Natural killer cell (primary cell): ENCODE measurements around the gene CDH18. TPM values are rescaled to one million over a fixed set of nuclear protein-coding genes. Genes with fewer than 3 reads are reported as not detected.

ENCODE experiments used
- ATAC-seq, 3 donors: fragments of 150-1000 bp in 2 of 3; fragments of 200-7000 bp in 1 of 3; cut with Tn5 transposase; 1 replicate in 1 of 3; 2 replicates in 2 of 3; pipeline ENCODE4 v1.10.0; 2021; ENCODE audit warnings: mild to moderate bottlenecking in 2 of 3, moderate library complexity in 2 of 3
- DNase-seq, 2 donors: peaks; one replicate each; pipeline versions ENCODE4 v3.0.0 to v3.0.0-alpha.2; 2013 to 2021; ENCODE audit warnings: mixed read lengths in 1 of 2
- H3K27ac ChIP-seq: one replicate; pipeline ENCODE4 v1.5.1; 2013; ENCODE audit warnings: mild to moderate bottlenecking, low read length
- H3K27me3 ChIP-seq: one replicate; pipeline ENCODE4 v1.6.1; 2013; ENCODE audit warnings: low read length; ENCODE audit not compliant: control insufficient read depth, insufficient read depth
- H3K36me3 ChIP-seq: one replicate; pipeline ENCODE4 v1.6.1; 2013; ENCODE audit warnings: low read length; ENCODE audit not compliant: control insufficient read depth, insufficient read depth
- H3K4me1 ChIP-seq: one replicate; pipeline ENCODE4 v1.6.1; 2013; ENCODE audit warnings: low read length; ENCODE audit not compliant: control insufficient read depth, insufficient read depth
- H3K4me3 ChIP-seq: one replicate; pipeline ENCODE4 v1.5.1; 2013; ENCODE audit warnings: low read length
- H3K9me3 ChIP-seq: one replicate; pipeline ENCODE4 v1.6.1; 2013; ENCODE audit warnings: low read length; ENCODE audit not compliant: control insufficient read depth, insufficient read depth
- H3K27ac Mint-ChIP-seq, 2 donors: one replicate each; pipeline ENCODE4 v1.8.0; 2022; ENCODE audit warnings: mild to moderate bottlenecking in 2 of 2, mixed read lengths in 2 of 2, moderate library complexity in 1 of 2
- H3K27me3 Mint-ChIP-seq, 2 donors: one replicate each; pipeline ENCODE4 v1.8.0; 2022; ENCODE audit warnings: low read depth in 2 of 2, mixed read lengths in 2 of 2
- H3K36me3 Mint-ChIP-seq: one replicate; pipeline ENCODE4 v1.8.0; 2022; ENCODE audit warnings: mixed read lengths
- H3K4me1 Mint-ChIP-seq, 2 donors: one replicate each; pipeline ENCODE4 v1.8.0; 2022; ENCODE audit warnings: mixed read lengths in 2 of 2
- H3K4me3 Mint-ChIP-seq: one replicate; pipeline ENCODE4 v1.8.0; 2022; ENCODE audit warnings: mild to moderate bottlenecking, moderate library complexity, mixed read lengths
- H3K9me3 Mint-ChIP-seq, 2 donors: one replicate each; pipeline ENCODE4 v1.8.0; 2022; ENCODE audit warnings: mixed read lengths in 2 of 2
- WGBS: methylation state at CpG from one replicate; pipeline ENCODE4 v1.1.7; 2013; ENCODE audit warnings: missing lambda C conversion rate; ENCODE audit not compliant: insufficient coverage; 5-methylcytosine and 5-hydroxymethylcytosine counted together
- intact Hi-C: fragments of 100-400 bp; cut with micrococcal nuclease; formaldehyde crosslinking; loops from one replicate; pipeline ENCODE4 v1.14.2; 2022
- total RNA-seq, 4 donors: library from RNA; stranded (reverse); fragments of 120-200 nt in 1 of 4; gene quantifications; one replicate each; pipeline versions ENCODE4 v1.2.3 to v1.2.4, GENCODE V29; 2013 to 2022
- TF ChIP-seq, protein P1 (sequence below): fragments of 200-600 bp; IDR thresholded peaks from one replicate; pipeline ENCODE4 v1.8.0; 2022; ENCODE audit warnings: antibody characterized with exemption

Gene CDH18
- total RNA-seq, 3 donors from 2014 or later (not counting 1 experiment from before 2014, with no cell fraction given) = not detected

DNA sequence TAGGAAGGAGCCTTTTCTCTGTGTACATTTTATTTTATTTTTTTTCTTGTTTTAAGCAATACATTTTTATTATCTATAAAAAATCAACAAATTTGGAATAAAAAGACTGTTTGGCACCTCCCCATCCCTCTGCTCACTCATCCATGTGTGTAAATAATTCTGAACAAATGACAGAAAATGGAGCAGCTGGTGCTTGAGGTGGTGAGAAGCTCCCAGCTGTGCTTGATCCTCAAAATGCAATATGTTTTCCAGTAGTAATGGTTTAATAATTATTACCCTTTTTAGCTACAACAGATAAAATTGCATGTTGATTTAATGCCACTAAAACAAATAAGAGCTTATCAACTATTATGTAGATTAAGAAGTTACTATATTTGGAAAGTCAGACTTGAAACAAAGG is 132.5 kb downstream of the CDH18 start:
- no peaks in the 10 kb centered on the region for H3K27me3 ChIP-seq
- Mint-ChIP-seq H3K27ac (no peak overlapping the region), H3K9me3 (peaks cover 10% of the 10 kb centered on the region in 2 donors), H3K36me3 (no peaks in the 10 kb centered on the region), H3K4me3 (no peak overlapping the region), H3K27me3 (no peaks in the 10 kb centered on the region), H3K4me1 (no peaks in the 10 kb centered on the region)
- no peak overlapping the region for H3K4me3 ChIP-seq
- TF ChIP-seq, protein P1, sequence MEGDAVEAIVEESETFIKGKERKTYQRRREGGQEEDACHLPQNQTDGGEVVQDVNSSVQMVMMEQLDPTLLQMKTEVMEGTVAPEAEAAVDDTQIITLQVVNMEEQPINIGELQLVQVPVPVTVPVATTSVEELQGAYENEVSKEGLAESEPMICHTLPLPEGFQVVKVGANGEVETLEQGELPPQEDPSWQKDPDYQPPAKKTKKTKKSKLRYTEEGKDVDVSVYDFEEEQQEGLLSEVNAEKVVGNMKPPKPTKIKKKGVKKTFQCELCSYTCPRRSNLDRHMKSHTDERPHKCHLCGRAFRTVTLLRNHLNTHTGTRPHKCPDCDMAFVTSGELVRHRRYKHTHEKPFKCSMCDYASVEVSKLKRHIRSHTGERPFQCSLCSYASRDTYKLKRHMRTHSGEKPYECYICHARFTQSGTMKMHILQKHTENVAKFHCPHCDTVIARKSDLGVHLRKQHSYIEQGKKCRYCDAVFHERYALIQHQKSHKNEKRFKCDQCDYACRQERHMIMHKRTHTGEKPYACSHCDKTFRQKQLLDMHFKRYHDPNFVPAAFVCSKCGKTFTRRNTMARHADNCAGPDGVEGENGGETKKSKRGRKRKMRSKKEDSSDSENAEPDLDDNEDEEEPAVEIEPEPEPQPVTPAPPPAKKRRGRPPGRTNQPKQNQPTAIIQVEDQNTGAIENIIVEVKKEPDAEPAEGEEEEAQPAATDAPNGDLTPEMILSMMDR = no peak
- ATAC-seq (no peak), DNase-seq (no peak)
- no peaks in the 10 kb centered on the region for H3K4me1 ChIP-seq
- intact Hi-C loops = no loop called here
- no peaks in the 10 kb centered on the region for H3K36me3 ChIP-seq
- H3K9me3 ChIP-seq = peaks cover 3% of the 10 kb centered on the region
- no peak overlapping the region for H3K27ac ChIP-seq

DNA sequence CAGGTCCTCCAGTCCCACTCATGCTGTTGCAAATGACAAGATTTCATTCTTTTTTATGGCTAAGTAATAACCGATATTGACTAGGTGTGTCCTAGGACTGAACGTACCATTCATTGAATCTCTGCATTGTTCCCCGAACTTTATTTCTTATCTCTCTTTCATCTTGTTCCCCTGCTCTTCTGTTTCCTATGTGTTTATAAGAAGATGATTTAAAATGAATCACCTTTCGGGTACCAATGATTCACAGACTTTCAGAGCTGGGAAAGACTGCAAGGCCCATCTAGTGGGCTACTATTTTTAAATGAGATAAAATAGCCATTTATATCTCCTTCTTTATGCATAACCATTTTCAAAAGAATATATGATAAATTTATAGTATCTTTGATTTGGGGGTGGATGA is 133.0 kb downstream of the CDH18 start:
- H3K36me3 Mint-ChIP-seq = no peaks in the 10 kb centered on the region
- H3K4me3 Mint-ChIP-seq = no peak overlapping the region
- Histone ChIP-seq H3K27me3 (no peaks in the 10 kb centered on the region), H3K4me3 (no peak overlapping the region), H3K9me3 (peaks cover 3% of the 10 kb centered on the region), H3K27ac (no peak overlapping the region), H3K4me1 (no peaks in the 10 kb centered on the region), H3K36me3 (no peaks in the 10 kb centered on the region)
- TF ChIP-seq, protein P1 = no peak
- H3K27me3 Mint-ChIP-seq = no peaks in the 10 kb centered on the region
- ATAC-seq = no peak
- 100% methylated on average over 1 of the region's 4 CpGs for WGBS
- H3K27ac Mint-ChIP-seq = no peak overlapping the region
- intact Hi-C loops = no loop called here
- DNase-seq = no peak
- peaks cover 7 to 9% of the 10 kb centered on the region in 2 donors for H3K9me3 Mint-ChIP-seq
- no peaks in the 10 kb centered on the region for H3K4me1 Mint-ChIP-seq

DNA sequence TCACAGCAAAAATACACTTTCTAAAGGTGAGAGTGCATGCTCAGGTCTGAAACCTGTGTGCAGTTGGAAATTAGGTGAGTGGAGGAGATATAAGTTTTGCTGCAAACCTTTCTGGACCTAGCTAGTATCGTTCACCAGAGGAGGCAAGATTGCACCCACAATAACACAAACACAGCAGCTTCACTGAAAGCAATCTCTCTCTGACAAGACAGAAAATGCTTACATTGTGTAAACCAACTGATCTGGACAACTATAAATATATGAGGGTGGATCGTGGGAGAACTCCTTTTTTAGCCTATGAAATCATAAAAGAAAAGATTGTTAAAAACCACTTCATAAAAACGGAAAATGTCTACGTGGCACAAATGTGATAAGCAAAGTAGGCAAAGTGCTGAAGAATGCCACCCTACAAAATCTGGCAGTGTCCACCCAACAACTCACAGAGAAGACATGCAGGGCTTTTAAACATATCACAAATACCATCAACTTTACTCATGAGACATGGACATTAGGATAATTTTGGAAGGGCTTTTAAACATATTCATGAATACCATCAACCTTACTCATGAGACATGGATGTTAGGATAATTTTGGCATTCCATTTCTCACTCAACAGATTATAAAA is 134.3 kb downstream of the CDH18 start:
- H3K36me3 Mint-ChIP-seq = no peaks in the 10 kb centered on the region
- H3K4me3 Mint-ChIP-seq = no peak overlapping the region
- no peaks in the 10 kb centered on the region for H3K4me1 Mint-ChIP-seq
- H3K27me3 Mint-ChIP-seq = no peaks in the 10 kb centered on the region
- no peak overlapping the region for H3K27ac Mint-ChIP-seq
- no peak for ATAC-seq
- DNase-seq = no peak
- intact Hi-C loops = no loop called here
- H3K9me3 Mint-ChIP-seq = peaks cover 9 to 13% of the 10 kb centered on the region in 2 donors
- H3K27me3 ChIP-seq = no peaks in the 10 kb centered on the region
- H3K27ac ChIP-seq = no peak overlapping the region
- TF ChIP-seq, protein P1 = no peak
- H3K4me3 ChIP-seq = no peak overlapping the region
- no peaks in the 10 kb centered on the region for H3K4me1 ChIP-seq
- no peaks in the 10 kb centered on the region for H3K36me3 ChIP-seq
- 82% methylated on average over 2 of the region's 4 CpGs for WGBS
- peaks cover 3% of the 10 kb centered on the region for H3K9me3 ChIP-seq

DNA sequence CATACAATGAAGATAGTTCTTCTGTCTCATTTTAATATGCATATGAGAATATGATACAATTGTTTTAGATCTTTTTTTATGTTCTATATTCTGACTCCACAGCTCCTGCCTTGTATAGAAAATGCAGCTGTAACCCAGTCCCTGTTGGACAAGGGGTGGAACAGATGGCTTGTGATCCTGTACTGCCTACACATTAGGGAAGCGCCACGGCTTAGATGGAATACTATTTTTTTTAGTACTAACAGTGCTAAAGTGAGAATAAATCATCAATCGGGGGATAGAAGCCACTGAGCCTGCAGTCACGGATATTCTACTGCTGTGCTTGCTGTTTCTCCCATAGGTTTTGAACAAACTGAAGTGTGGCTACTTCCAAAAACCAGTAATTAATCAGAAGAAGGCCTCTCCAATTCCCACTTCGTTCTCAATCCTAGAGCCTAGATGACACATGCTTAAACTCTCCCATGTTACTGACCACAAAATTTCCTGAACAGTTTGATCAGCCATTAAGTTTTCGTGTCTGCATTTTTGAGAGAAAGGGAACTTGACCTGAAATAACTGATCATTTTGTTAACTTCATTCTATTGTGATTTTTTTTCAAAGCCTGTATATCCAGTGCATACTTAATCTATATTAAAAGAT is 150.3 kb downstream of the CDH18 start:
- WGBS = 63% methylated on average over 6 of the region's 6 CpGs
- no peak overlapping the region for H3K4me3 ChIP-seq
- ATAC-seq = no peak
- peaks cover 4% of the 10 kb centered on the region for H3K9me3 ChIP-seq
- no peak overlapping the region for H3K27ac ChIP-seq
- H3K4me1 ChIP-seq = no peaks in the 10 kb centered on the region
- TF ChIP-seq, protein P1 = no peak
- Mint-ChIP-seq H3K4me3 (no peak overlapping the region), H3K27me3 (no peaks in the 10 kb centered on the region), H3K4me1 (no peaks in the 10 kb centered on the region), H3K36me3 (peaks cover 28% of the 10 kb centered on the region), H3K27ac (no peak overlapping the region), H3K9me3 (peaks cover 18 to 28% of the 10 kb centered on the region in 2 donors)
- intact Hi-C loops = no loop called here
- H3K36me3 ChIP-seq = no peaks in the 10 kb centered on the region
- H3K27me3 ChIP-seq = no peaks in the 10 kb centered on the region
- DNase-seq = no peak
